Measurements from ENCODE around the gene THTPA.

Gene THTPA, protein sequence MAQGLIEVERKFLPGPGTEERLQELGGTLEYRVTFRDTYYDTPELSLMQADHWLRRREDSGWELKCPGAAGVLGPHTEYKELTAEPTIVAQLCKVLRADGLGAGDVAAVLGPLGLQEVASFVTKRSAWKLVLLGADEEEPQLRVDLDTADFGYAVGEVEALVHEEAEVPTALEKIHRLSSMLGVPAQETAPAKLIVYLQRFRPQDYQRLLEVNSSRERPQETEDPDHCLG

DNA sequence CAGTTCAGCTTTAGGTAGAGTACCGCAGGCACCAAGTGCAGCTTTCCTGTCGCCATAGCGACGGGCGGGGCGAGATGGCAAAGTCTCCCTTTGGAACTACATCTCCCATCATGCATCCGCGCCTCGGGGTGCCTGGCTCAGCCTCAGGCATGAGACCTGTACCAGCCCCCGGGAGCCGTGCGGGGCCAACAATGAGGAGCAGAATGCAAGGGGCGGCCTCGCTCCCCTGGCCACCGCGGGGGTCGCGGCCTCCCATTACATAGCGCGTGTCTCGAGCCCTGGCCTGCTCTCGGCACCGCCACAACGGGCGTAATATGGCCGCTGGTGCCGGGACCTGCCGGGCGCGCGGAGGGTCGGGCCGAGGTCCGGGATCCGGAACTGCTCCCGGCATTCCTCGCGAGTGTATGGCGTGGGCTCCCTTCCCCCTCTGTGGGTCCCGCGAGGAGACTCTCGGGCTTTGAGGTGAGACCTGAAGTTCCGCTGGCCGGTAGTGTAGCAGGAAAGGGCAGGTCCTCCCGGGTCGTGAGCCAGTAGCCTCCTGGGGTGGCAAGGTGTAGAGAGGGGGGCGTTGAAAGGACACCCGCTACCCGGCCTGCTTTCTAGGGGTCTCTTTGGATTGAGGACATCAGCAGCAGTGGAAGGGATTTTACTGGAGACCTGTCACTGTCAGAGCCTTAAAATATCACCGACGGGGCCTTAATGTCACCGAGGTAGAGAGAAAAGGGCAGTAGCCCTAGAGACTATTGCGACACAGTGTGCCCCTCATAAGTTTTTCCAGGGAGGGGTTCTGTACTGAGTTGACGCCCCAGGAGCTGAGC, at the start of gene THTPA:
Gene THTPA (plus strand): TSS at position 390 of the 818 bp plus-strand sequence. CDS start 487 bp downstream, outside the sequence.
- no peaks in the 10 kb centered on the region for H3K79me2 ChIP-seq
- no peaks in the 10 kb centered on the region for H3K9me3 ChIP-seq (ENCODE audit: control insufficient read depth, low read length)
- TF ChIP-seq, protein P1, sequence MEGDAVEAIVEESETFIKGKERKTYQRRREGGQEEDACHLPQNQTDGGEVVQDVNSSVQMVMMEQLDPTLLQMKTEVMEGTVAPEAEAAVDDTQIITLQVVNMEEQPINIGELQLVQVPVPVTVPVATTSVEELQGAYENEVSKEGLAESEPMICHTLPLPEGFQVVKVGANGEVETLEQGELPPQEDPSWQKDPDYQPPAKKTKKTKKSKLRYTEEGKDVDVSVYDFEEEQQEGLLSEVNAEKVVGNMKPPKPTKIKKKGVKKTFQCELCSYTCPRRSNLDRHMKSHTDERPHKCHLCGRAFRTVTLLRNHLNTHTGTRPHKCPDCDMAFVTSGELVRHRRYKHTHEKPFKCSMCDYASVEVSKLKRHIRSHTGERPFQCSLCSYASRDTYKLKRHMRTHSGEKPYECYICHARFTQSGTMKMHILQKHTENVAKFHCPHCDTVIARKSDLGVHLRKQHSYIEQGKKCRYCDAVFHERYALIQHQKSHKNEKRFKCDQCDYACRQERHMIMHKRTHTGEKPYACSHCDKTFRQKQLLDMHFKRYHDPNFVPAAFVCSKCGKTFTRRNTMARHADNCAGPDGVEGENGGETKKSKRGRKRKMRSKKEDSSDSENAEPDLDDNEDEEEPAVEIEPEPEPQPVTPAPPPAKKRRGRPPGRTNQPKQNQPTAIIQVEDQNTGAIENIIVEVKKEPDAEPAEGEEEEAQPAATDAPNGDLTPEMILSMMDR (IDR thresholded peaks at IDR 0.05): no peak
- H3K4me1 ChIP-seq: peaks cover 11% of the 10 kb centered on the region
- peak within 1 kb of the TSS; percentile 97 for H3K27ac ChIP-seq
- peak within 1 kb of the TSS; percentile 99 for H2AFZ ChIP-seq
- peak within 1 kb of the TSS; percentile 92 for H3K4me2 ChIP-seq (ENCODE audit: low read length)
- H3K4me3 ChIP-seq (ENCODE audit: low read depth, low read length): peak within 1 kb of the TSS; percentile 92
- no peaks in the 10 kb centered on the region for H3K36me3 ChIP-seq (ENCODE audit: control insufficient read depth, insufficient read depth, low read length)
- H3K9ac ChIP-seq: peak within 1 kb of the TSS; percentile 81
- no peaks in the 10 kb centered on the region for H3K27me3 ChIP-seq (ENCODE audit: control insufficient read depth, insufficient read depth, low read length)

DNA sequence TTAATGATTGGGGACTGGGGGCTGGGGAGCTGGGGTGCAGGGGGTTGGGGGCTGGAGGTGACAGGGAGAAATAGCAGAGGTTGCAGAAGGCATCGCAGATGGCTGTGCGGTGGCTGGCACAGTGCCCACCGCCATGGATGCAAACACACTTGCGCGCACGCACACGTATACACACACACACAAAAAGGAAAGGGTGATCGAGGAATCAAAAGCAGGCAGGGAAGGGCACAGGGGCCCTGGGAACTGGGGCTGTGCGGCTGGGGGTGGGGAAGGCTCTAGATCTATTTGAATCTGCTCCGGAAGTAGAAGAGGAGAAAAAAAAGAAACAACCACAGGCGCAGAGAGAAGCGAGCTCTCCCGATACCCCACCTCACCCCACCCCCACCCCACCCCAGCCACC, 43.9 kb upstream of the THTPA start:
- Histone ChIP-seq H3K27ac (no peak overlapping the region), H2AFZ (no peak overlapping the region), H3K9ac (no peak overlapping the region), H3K27me3 (ENCODE audit: control insufficient read depth, insufficient read depth, low read length) (no peaks in the 10 kb centered on the region), H3K4me2 (ENCODE audit: low read length) (no peak overlapping the region), H3K4me1 (no peaks in the 10 kb centered on the region), H3K36me3 (ENCODE audit: control insufficient read depth, insufficient read depth, low read length) (no peaks in the 10 kb centered on the region), H3K9me3 (ENCODE audit: control insufficient read depth, low read length) (no peaks in the 10 kb centered on the region), H3K4me3 (ENCODE audit: low read depth, low read length) (no peak overlapping the region), H3K79me2 (no peaks in the 10 kb centered on the region)
- TF ChIP-seq, protein P1 (IDR thresholded peaks at IDR 0.05): no peak

DNA sequence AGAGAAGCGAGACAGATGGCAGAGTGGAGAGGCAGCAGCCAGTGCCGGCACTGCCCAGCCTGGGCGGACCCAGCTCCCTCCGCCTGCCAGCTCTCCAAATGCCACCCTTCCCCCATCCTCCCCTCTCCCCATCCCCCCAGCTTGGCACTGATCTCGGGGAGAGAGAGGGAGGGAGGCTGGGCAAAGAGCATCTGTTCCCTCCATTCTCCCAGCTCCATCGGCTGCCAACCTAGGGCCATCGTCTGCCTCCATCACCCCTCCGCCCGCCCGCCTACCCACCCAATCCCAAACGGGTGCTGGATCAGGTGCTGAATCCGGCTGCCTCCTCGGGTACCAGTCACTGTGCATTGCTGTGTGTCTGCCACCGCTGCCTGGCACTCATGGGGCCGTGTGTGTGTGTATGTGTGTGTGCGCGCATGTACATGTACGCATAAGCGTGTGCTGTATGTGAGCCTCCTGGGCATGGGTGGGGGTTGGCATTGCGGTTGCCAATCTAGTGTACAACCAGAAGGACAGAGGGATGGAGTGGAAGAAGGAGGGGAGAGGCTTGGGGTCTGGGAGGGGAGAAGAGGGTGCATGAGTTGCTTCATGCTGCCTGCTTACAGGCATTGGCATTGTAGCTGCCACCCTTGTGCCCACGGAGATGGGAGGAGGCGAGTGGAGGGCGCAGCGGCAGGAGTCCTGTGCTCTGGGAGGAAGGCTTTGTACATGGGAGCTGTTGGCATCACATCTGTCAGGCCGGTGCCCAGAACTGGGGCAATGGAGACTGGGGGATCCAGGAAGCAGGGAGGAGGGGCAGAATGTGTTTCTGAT, 42.9 kb upstream of the THTPA start:
- Histone ChIP-seq H3K79me2 (no peaks in the 10 kb centered on the region), H3K4me3 (ENCODE audit: low read depth, low read length) (no peak overlapping the region), H3K4me2 (ENCODE audit: low read length) (no peak overlapping the region), H3K9ac (no peak overlapping the region), H2AFZ (no peak overlapping the region), H3K9me3 (ENCODE audit: control insufficient read depth, low read length) (no peaks in the 10 kb centered on the region), H3K27ac (no peak overlapping the region), H3K27me3 (ENCODE audit: control insufficient read depth, insufficient read depth, low read length) (no peaks in the 10 kb centered on the region), H3K4me1 (peaks cover 7% of the 10 kb centered on the region), H3K36me3 (ENCODE audit: control insufficient read depth, insufficient read depth, low read length) (no peaks in the 10 kb centered on the region)
- TF ChIP-seq, protein P1 (IDR thresholded peaks at IDR 0.05): no peak

DNA sequence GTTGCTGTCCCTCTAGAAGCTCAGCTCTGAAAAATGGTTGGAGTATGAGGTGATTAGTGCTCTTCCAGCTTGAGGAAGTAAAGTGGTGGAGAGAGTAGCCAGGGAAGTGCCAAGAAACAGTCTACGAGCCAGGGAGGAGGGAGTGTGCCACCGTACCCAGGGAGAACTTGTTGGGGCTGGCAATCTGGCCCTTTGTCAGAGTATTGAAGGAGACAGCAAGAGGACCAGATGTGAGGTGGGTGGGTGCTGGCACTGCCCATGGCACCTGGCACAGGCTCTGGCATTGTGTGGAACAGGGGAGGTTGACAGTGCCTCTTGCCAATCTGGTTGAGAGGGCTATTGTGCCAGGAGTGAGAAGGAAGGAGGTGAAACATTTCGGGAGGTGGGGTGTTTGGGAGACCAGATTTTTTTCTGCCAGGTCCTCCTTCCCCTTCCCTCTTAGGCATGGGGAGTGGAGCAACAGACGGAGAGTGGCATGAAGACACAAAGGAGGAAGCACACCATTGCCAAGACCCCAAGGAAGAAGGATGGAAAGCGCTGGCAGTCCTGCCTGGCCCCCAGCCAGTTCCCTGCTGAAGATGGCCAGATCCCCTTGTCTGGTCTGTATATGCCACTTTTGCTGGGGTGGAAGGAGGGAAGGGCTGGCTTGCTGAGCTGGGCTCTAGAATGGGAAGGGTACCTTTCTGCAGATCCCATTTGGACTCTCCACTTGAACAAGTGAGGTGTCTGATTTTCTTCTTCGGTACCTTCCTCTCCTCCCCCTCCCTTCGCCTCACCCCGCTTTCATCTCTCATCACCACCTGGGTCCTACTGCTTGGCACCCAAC, 42.0 kb upstream of the THTPA start:
- Histone ChIP-seq H3K4me2 (ENCODE audit: low read length) (no peak overlapping the region), H2AFZ (no peak overlapping the region), H3K9ac (no peak overlapping the region), H3K27ac (no peak overlapping the region), H3K36me3 (ENCODE audit: control insufficient read depth, insufficient read depth, low read length) (no peaks in the 10 kb centered on the region), H3K27me3 (ENCODE audit: control insufficient read depth, insufficient read depth, low read length) (no peaks in the 10 kb centered on the region), H3K9me3 (ENCODE audit: control insufficient read depth, low read length) (no peaks in the 10 kb centered on the region), H3K4me3 (ENCODE audit: low read depth, low read length) (no peak overlapping the region), H3K79me2 (no peaks in the 10 kb centered on the region), H3K4me1 (peaks cover 14% of the 10 kb centered on the region)
- TF ChIP-seq, protein P1 (IDR thresholded peaks at IDR 0.05): no peak
